Measurements from ENCODE around the gene PAMR1. TPM values are rescaled to one million over a fixed set of nuclear protein-coding genes. Genes with fewer than 3 reads are reported as not detected.
"Not testable (repeated sequence)": the region's sequence is repeated elsewhere in the genome, so short reads cannot be mapped to it uniquely, and the experiment has no call there.

Gene PAMR1
- total RNA-seq, 1 donor, result 49.9 TPM

DNA sequence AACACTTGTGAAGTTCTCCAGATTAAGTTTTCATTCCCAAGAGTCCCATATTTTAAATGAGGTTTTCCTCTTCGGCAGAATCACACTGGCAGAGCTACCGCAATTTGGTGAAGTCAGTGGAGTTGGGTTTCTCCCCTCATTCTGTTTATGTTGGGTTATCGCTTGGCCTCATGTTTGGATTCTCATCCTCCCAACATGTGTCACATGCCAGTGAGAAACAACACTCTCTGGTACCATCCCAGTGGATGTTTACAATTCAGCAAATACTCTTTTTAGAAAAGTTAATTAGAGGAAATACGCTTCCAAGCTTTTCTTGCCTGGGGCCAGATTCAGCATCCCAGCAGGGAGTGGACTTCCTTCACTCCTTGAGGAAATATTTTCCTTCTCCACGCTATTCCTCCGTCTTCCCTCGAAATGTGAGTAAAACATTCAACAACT, 2.1 kb downstream of the PAMR1 start:
- no peaks in the 10 kb centered on the region for H4K20me1 ChIP-seq (ENCODE audit: insufficient read depth, low read length)
- no peak overlapping the region for H2AFZ ChIP-seq (ENCODE audit: low read length)
- H3K4me3 ChIP-seq (ENCODE audit: insufficient read depth, low read length), result peak overlapping the region; percentile 54
- H3K27ac ChIP-seq (ENCODE audit: low read depth, low read length), result peak overlapping the region; percentile 54
- peak overlapping the region; percentile 85 for H3K4me2 ChIP-seq (ENCODE audit: insufficient read depth, low read length)
- DNase-seq (ENCODE audit: insufficient read length, low spot score, missing footprints), result no peak
- H3K79me2 ChIP-seq (ENCODE audit: insufficient read depth, low read length), result peaks cover 36% of the 10 kb centered on the region
- H3K4me1 ChIP-seq (ENCODE audit: insufficient read depth, low read length), result peaks cover 39% of the 10 kb centered on the region
- H3K27me3 ChIP-seq (ENCODE audit: insufficient read depth, low read length), result no peaks in the 10 kb centered on the region
- TF ChIP-seq, protein P1, sequence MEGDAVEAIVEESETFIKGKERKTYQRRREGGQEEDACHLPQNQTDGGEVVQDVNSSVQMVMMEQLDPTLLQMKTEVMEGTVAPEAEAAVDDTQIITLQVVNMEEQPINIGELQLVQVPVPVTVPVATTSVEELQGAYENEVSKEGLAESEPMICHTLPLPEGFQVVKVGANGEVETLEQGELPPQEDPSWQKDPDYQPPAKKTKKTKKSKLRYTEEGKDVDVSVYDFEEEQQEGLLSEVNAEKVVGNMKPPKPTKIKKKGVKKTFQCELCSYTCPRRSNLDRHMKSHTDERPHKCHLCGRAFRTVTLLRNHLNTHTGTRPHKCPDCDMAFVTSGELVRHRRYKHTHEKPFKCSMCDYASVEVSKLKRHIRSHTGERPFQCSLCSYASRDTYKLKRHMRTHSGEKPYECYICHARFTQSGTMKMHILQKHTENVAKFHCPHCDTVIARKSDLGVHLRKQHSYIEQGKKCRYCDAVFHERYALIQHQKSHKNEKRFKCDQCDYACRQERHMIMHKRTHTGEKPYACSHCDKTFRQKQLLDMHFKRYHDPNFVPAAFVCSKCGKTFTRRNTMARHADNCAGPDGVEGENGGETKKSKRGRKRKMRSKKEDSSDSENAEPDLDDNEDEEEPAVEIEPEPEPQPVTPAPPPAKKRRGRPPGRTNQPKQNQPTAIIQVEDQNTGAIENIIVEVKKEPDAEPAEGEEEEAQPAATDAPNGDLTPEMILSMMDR (IDR thresholded peaks at IDR 0.05; ENCODE audit: extremely low read depth, low read depth, low read length), result no peak
- no peaks in the 10 kb centered on the region for H3K36me3 ChIP-seq (ENCODE audit: insufficient read depth, low read length)
- no peaks in the 10 kb centered on the region for H3K9me3 ChIP-seq (ENCODE audit: low read depth, low read length)

- peaks cover 40% of the 10 kb centered on the region for H3K79me2 ChIP-seq (ENCODE audit: insufficient read depth, low read length)
- not testable (repeated sequence) for H2AFZ ChIP-seq (ENCODE audit: low read length); H3K4me2 ChIP-seq (ENCODE audit: insufficient read depth, low read length); H3K27me3 ChIP-seq (ENCODE audit: insufficient read depth, low read length); DNase-seq (ENCODE audit: insufficient read length, low spot score, missing footprints); H3K4me3 ChIP-seq (ENCODE audit: insufficient read depth, low read length); H4K20me1 ChIP-seq (ENCODE audit: insufficient read depth, low read length); H3K36me3 ChIP-seq (ENCODE audit: insufficient read depth, low read length); H3K9me3 ChIP-seq (ENCODE audit: low read depth, low read length); H3K27ac ChIP-seq (ENCODE audit: low read depth, low read length)
- H3K4me1 ChIP-seq (ENCODE audit: insufficient read depth, low read length), result peaks cover 39% of the 10 kb centered on the region
These were observed 3.3 kb downstream of the PAMR1 start for GRCh38 chr11:35522091-35522490.

GRCh38 chr11:35520376-35520775, 5.0 kb downstream of the PAMR1 start:
- Histone ChIP-seq H3K27me3 (ENCODE audit: insufficient read depth, low read length) (no peaks in the 10 kb centered on the region), H3K4me2 (ENCODE audit: insufficient read depth, low read length) (no peak overlapping the region), H3K79me2 (ENCODE audit: insufficient read depth, low read length) (peaks cover 49% of the 10 kb centered on the region), H3K4me3 (ENCODE audit: insufficient read depth, low read length) (no peak overlapping the region), H2AFZ (ENCODE audit: low read length) (no peak overlapping the region), H3K9me3 (ENCODE audit: low read depth, low read length) (no peaks in the 10 kb centered on the region), H3K27ac (ENCODE audit: low read depth, low read length) (no peak overlapping the region), H3K36me3 (ENCODE audit: insufficient read depth, low read length) (no peaks in the 10 kb centered on the region), H4K20me1 (ENCODE audit: insufficient read depth, low read length) (no peaks in the 10 kb centered on the region), H3K4me1 (ENCODE audit: insufficient read depth, low read length) (peaks cover 37% of the 10 kb centered on the region)
- TF ChIP-seq, protein P1 (IDR thresholded peaks at IDR 0.05; ENCODE audit: extremely low read depth, low read depth, low read length), result no peak
- no peak for DNase-seq (ENCODE audit: insufficient read length, low spot score, missing footprints)

GRCh38 chr11:35518766-35519165, 6.7 kb downstream of the PAMR1 start:
- H3K4me1 ChIP-seq (ENCODE audit: insufficient read depth, low read length), result peaks cover 30% of the 10 kb centered on the region
- no peak for DNase-seq (ENCODE audit: insufficient read length, low spot score, missing footprints)
- H3K27me3 ChIP-seq (ENCODE audit: insufficient read depth, low read length), result no peaks in the 10 kb centered on the region

More at GRCh38 chr11:35518766-35519165, 6.7 kb downstream of the PAMR1 start:
- Histone ChIP-seq H3K9me3 (ENCODE audit: low read depth, low read length) (no peaks in the 10 kb centered on the region), H4K20me1 (ENCODE audit: insufficient read depth, low read length) (no peaks in the 10 kb centered on the region), H3K4me3 (ENCODE audit: insufficient read depth, low read length) (no peak overlapping the region), H3K36me3 (ENCODE audit: insufficient read depth, low read length) (no peaks in the 10 kb centered on the region), H2AFZ (ENCODE audit: low read length) (no peak overlapping the region), H3K4me2 (ENCODE audit: insufficient read depth, low read length) (no peak overlapping the region), H3K79me2 (ENCODE audit: insufficient read depth, low read length) (peaks cover 45% of the 10 kb centered on the region), H3K27ac (ENCODE audit: low read depth, low read length) (no peak overlapping the region)
- TF ChIP-seq, protein P1 (IDR thresholded peaks at IDR 0.05; ENCODE audit: extremely low read depth, low read depth, low read length), result no peak
